ENCODE measurements around the gene FSTL5. TPM values are rescaled to one million over a fixed set of nuclear protein-coding genes. Genes with fewer than 3 reads are reported as not detected.

FSTL5 gene
- total RNA-seq, 1 experiment from 2014 or later = 1.9 TPM

DNA sequence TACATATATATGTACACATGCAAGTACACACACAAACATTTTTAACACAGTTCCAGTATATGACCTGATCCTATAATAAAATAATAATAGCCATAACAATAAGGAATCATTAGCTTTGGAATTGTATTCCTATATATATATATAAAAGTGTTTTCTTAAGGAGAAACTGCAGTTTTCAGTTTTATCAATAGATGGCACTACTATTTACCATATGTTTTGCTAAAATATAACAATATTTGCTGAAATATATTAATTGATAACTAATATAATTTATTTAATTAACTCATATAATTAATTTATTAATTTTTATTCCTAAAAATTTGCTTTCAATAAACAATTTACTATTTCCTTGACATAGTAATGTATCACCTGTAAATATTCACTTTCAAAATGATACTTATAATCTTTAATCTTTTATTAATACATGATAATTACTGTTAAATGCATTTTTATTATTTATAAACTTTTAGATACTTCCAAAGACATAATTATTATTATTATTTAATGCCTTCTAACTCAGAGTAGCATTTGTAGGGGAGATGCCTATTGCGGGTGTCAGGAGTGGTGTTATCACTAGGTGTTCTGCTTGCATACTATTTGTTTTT lies 599.5 kb downstream of the FSTL5 start:
- Mint-ChIP-seq H3K27me3 (ENCODE audit: insufficient read depth, unreplicated experiment) (no peaks in the 10 kb centered on the region), H3K9me3 (ENCODE audit: unreplicated experiment) (no peaks in the 10 kb centered on the region), H3K36me3 (ENCODE audit: insufficient read depth, unreplicated experiment) (no peaks in the 10 kb centered on the region), H3K4me3 (ENCODE audit: unreplicated experiment) (no peak overlapping the region), H3K27ac (ENCODE audit: unreplicated experiment) (no peak overlapping the region), H3K4me1 (ENCODE audit: low read depth, unreplicated experiment) (no peaks in the 10 kb centered on the region)
- Histone ChIP-seq H3K9me3 (no peaks in the 10 kb centered on the region), H3K36me3 (ENCODE audit: control insufficient read depth, insufficient read depth, low read length) (no peaks in the 10 kb centered on the region), H3K4me3 (ENCODE audit: low read depth, low read length) (no peak overlapping the region), H3K4me1 (no peaks in the 10 kb centered on the region), H3K27me3 (replicated peaks; ENCODE audit: control insufficient read depth, insufficient read depth, low read length) (no peaks in the 10 kb centered on the region)
- no TSS peak for BruUV-seq (replicated peaks)
- intact Hi-C loops (cut with micrococcal nuclease; ENCODE audit: unreplicated experiment) = no loop called here
- CTCF ChIA-PET = no interaction called here
- TF ChIP-seq, protein P1, sequence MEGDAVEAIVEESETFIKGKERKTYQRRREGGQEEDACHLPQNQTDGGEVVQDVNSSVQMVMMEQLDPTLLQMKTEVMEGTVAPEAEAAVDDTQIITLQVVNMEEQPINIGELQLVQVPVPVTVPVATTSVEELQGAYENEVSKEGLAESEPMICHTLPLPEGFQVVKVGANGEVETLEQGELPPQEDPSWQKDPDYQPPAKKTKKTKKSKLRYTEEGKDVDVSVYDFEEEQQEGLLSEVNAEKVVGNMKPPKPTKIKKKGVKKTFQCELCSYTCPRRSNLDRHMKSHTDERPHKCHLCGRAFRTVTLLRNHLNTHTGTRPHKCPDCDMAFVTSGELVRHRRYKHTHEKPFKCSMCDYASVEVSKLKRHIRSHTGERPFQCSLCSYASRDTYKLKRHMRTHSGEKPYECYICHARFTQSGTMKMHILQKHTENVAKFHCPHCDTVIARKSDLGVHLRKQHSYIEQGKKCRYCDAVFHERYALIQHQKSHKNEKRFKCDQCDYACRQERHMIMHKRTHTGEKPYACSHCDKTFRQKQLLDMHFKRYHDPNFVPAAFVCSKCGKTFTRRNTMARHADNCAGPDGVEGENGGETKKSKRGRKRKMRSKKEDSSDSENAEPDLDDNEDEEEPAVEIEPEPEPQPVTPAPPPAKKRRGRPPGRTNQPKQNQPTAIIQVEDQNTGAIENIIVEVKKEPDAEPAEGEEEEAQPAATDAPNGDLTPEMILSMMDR (IDR thresholded peaks at IDR 0.05; ENCODE audit: insufficient read depth in 1 of 2, low read depth in 1 of 2, low read length in 1 of 2, severe bottlenecking in 1 of 2, unreplicated experiment in 1 of 2) = peak in 1 of 2 experiments; percentile 24
- no peak for DNase-seq
- POLR2A ChIA-PET = no interaction called here

DNA sequence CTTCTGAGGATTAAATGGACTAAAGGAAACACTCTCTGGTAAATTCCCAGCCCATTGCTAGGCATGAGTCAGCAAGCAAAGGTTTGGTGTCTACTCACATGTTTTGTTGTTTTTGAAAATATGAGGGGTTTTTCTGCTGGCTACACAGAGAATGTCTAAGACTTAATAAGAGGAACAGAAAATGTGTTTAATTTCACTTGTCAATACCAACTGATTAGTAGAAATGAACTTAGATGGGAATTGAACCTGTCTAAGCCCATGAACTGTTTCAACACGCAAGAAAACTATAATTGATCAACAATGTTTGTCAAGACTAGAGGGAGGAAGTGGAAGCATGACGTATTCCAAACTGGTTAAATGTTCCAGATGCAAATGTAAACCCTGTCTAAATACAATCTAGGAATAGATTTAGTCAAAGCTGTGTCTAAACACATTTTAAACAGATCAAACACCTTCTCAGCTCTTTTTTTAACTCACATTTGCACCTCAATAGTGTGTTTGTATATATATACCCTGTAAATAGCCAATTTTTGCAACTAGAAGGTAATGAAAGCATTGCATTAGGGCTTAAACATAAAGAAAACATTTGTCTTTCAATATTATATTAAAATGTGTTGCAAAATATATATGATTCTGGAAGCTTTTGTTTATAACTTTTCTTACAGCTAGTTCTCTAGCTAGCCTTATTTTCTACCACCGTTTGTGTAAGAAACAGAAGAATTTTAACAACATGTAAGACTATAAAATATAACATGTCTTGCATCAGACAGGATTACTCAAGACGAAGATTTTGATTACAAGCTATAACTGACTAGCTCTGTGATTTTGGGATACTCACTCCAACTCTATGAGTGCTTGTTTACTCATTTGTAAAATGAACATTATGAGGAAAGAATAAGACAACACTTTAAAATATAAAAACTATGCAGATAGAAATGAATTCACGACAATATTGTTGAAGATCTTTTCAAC lies 607.8 kb downstream of the FSTL5 start:
- BruUV-seq (replicated peaks) = no TSS peak
- Histone ChIP-seq H3K4me1 (no peaks in the 10 kb centered on the region), H3K9me3 (no peaks in the 10 kb centered on the region), H3K4me3 (ENCODE audit: low read depth, low read length) (no peak overlapping the region), H3K36me3 (ENCODE audit: control insufficient read depth, insufficient read depth, low read length) (no peaks in the 10 kb centered on the region), H3K27me3 (replicated peaks; ENCODE audit: control insufficient read depth, insufficient read depth, low read length) (no peaks in the 10 kb centered on the region)
- intact Hi-C loops (cut with micrococcal nuclease; ENCODE audit: unreplicated experiment) = no loop called here
- Mint-ChIP-seq H3K9me3 (ENCODE audit: unreplicated experiment) (no peaks in the 10 kb centered on the region), H3K27ac (ENCODE audit: unreplicated experiment) (no peak overlapping the region), H3K4me1 (ENCODE audit: low read depth, unreplicated experiment) (no peaks in the 10 kb centered on the region), H3K4me3 (ENCODE audit: unreplicated experiment) (no peak overlapping the region), H3K27me3 (ENCODE audit: insufficient read depth, unreplicated experiment) (no peaks in the 10 kb centered on the region), H3K36me3 (ENCODE audit: insufficient read depth, unreplicated experiment) (no peaks in the 10 kb centered on the region)
- POLR2A ChIA-PET = no interaction called here
- CTCF ChIA-PET = no interaction called here
- TF ChIP-seq, protein P1 (IDR thresholded peaks at IDR 0.05; ENCODE audit: insufficient read depth in 1 of 2, low read depth in 1 of 2, low read length in 1 of 2, severe bottlenecking in 1 of 2, unreplicated experiment in 1 of 2) = no peak
- DNase-seq = no peak

DNA sequence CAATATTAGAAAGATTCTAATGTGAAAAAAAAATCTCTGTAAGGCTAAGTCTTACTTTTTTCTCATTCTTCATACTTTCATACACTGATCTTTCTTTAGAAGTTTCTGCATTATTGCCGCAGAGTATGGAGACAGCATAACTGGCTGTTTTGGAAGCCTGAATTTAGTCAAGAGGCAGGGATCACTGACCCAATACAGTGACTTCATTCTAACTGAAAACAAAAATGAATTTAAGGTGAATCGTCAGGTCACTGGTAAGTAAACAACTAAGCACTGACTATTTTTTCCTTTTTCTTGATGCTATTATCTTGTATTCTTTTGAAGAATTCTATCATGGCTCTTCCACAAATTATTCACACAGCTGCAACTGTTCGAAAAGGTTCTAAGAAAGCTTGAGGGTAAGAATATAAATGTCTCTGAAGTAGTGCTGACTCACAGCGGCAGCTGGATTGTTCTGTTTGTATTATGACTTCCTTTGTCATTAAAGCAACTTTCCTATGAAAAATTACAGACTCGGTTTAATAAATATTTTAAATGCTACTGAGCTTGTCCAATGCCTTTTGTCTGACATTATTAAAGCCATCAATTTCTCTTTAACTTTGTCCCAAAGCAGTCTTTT lies 609.3 kb downstream of the FSTL5 start:
- ChIA-PET CTCF (no interaction called here), POLR2A (no interaction called here)
- intact Hi-C loops (cut with micrococcal nuclease; ENCODE audit: unreplicated experiment) = no loop called here
- Mint-ChIP-seq H3K27ac (ENCODE audit: unreplicated experiment) (no peak overlapping the region), H3K36me3 (ENCODE audit: insufficient read depth, unreplicated experiment) (no peaks in the 10 kb centered on the region), H3K4me1 (ENCODE audit: low read depth, unreplicated experiment) (no peaks in the 10 kb centered on the region), H3K4me3 (ENCODE audit: unreplicated experiment) (no peak overlapping the region), H3K27me3 (ENCODE audit: insufficient read depth, unreplicated experiment) (no peaks in the 10 kb centered on the region), H3K9me3 (ENCODE audit: unreplicated experiment) (no peaks in the 10 kb centered on the region)
- no peak for DNase-seq
- no peaks in the 10 kb centered on the region for H3K4me1 ChIP-seq
- H3K4me3 ChIP-seq (ENCODE audit: low read depth, low read length) = no peak overlapping the region
- H3K27me3 ChIP-seq (replicated peaks; ENCODE audit: control insufficient read depth, insufficient read depth, low read length) = no peaks in the 10 kb centered on the region
- no TSS peak for BruUV-seq (replicated peaks)
- TF ChIP-seq, protein P1 (IDR thresholded peaks at IDR 0.05; ENCODE audit: insufficient read depth in 1 of 2, low read depth in 1 of 2, low read length in 1 of 2, severe bottlenecking in 1 of 2, unreplicated experiment in 1 of 2) = no peak
- no peaks in the 10 kb centered on the region for H3K36me3 ChIP-seq (ENCODE audit: control insufficient read depth, insufficient read depth, low read length)
- no peaks in the 10 kb centered on the region for H3K9me3 ChIP-seq
